Activated CD8-positive, alpha-beta memory T cell treated with anti-CD3 and anti-CD28 coated beads for 36 hours (primary cell): ENCODE measurements around the gene CCDC73. TPM values are rescaled to one million over a fixed set of nuclear protein-coding genes. Genes with fewer than 3 reads are reported as not detected.
"Not testable (repeated sequence)": the region's sequence is repeated elsewhere in the genome, so short reads cannot be mapped to it uniquely, and the experiment has no call there.

Source experiments
- CTCF ChIA-PET: fragments of 350-600 bp; sonication (Branson Sonifier 250); formaldehyde crosslinking; loops from one replicate; lab custom pipeline; 2021; ENCODE audit warnings: antibody characterized with exemption; lab: Charles Lee
- POLR2A ChIA-PET: fragments of 350-600 bp; sonication (Branson Sonifier 250); formaldehyde crosslinking; loops from one replicate; lab custom pipeline; 2021; ENCODE audit warnings: antibody characterized with exemption; lab: Charles Lee
- total RNA-seq, 2 experiments: library from RNA; stranded (reverse); gene quantifications; one replicate each; pipeline ENCODE4 v1.2.3, GENCODE V29; 2021

The CCDC73 gene
- total RNA-seq, 2 experiments from 2014 or later, result 0.04 TPM

DNA sequence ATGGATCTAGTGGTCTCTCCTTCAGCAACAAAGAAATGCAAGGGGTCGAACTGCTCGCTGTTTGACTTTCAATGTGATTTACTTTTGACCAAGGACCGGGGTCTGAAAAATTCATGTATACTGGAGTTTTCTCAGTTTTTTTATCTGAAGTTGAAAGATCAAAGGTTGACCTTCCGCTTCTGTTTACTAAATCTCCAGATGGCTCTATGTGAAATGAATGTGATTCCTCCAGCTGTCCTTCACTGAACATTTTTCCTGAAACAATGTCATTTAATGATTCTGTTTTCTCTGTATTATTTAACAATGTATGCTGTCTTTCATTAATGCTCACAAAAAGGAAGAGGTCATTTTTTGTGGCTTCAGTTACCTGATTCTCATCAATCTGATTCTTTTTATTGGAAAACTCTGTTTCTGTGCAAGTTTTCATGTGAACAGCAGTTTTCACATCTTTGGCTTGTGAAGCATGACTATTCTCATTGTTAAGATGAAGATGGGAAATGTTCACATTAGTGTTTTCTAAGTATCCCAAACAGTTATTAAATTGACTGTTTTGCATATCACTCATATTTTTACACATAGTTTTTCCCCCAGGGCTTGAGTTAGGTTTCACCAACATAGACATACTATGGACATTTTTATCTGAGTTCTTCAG is 180.8 kb downstream of the CCDC73 start:
- CTCF ChIA-PET, result no interaction called here
- POLR2A ChIA-PET, result no interaction called here

DNA sequence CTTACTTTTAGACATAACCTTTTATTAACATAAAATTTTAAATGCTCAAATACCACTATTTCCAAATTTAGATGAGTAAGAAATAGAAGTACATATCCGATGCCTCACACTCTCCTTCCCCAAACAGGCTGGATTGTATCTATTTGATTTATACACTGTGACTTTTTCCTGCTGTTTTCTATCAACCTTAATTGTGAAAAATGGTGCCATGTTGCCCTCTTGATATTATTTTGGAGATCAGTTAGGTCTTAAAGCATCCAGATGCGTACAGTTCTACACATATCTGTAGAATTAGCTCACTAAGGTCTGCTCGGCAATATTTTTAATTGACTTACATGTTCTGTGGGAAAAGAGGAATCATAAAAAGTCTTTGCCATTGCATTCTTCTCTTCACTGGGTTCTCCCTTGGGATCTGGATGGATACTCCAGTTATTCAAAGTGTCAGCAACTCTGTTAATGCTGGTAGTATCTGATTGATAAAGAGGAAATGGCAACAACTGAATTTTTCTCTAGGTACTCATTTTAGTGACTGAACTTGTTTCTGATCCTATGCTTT is 183.6 kb downstream of the CCDC73 start:
- ChIA-PET CTCF (no interaction called here), POLR2A (no interaction called here)

DNA sequence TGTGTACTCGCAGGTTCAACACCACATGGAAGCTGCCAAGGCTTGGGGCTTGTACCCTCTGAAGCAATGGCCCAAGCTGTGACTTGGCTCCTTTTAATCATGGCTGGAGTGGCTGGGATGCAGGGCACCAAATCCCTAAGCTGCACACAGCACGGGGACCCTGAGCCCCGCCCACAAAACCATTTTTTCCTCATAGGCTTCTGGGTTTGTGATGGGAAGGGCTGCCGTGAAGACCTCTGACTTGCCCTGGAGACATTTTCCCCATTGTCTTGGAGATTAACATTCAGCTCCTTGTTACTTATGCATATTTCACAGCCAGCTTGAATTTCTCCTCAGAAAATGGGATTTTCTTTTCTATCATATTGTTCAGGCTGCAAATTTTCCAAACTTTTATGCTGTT is 185.6 kb downstream of the CCDC73 start:
- POLR2A ChIA-PET, CTCF ChIA-PET: not testable (repeated sequence)

DNA sequence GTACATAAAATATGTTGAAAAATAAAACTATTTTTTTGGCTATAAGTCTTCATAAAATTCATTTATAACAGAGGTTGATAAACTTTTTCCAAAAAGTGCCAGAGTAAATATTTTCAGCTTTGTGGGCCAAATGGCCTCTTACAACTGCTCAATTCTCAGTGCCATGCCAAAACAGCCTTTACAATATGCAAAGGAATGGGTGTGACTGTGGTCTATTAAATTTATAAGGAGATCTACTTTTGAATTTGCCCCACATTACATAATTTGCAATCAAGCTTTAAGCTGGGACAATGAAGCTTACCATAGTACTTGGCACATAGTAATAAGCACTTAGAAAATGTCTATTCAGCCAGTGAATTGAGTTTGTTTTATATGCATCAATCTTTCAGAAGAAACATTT is 188.2 kb downstream of the CCDC73 start:
- ChIA-PET POLR2A (no interaction called here), CTCF (interaction anchor here (0.7 kb wide), 1 partner anchor 100 kb away, joined by 3 read pairs; no protein-coding TSS in a partner anchor)

DNA sequence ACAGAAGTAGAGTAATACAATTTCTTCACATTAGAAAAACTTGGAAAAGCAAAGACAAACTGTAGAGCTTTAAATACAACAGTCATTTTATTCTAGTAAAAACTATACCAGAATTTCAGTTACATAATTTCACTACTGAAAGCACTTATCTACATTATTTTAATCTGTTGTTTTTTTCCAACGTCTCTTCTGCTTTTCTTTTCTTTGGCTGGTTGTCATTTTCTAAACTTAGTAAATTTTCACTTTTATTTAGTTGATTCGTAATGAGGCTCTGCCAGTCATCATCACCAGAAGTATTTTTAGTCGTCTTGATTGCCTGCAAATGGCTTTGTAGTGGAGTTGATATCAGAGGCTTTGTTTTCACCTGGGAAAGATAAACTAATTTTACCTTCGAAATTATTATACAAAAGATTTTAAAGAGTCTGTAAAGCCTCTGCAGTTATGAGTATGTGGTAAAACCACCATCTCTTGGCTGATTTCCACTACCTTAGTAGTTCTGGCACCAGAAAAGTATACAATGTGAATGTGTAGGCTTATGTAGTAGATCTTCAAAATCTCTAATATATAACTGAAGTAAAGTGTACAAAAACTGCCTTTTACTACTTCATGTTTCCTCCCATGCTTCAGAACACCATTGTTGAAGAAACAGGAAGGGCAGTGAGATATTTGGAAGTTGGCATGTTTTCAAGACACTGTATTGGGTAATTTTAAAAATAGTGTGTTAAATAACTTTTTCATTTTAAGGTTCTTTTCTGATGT is 191.6 kb downstream of the CCDC73 start:
- ChIA-PET POLR2A (no interaction called here), CTCF (no interaction called here)

DNA sequence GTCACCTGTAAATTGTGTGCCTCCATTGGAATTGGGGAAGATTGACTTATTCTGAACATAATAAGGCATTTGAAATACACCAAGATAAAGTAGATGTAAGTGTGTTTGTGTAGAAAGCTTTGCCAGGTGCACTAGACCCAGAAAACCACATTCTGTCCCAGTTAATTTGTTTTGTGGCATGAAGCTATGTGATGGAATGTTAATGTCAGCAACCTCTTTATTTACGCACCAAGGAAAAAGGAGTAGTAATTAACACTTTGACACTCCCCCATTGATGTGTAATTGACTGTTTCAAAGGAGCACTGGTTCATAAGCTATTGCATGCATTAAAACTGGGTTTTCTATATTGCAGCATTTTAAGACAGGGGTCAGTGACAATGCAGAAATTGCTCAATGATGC is 196.5 kb downstream of the CCDC73 start:
- POLR2A ChIA-PET, result no interaction called here
- CTCF ChIA-PET, result no interaction called here

DNA sequence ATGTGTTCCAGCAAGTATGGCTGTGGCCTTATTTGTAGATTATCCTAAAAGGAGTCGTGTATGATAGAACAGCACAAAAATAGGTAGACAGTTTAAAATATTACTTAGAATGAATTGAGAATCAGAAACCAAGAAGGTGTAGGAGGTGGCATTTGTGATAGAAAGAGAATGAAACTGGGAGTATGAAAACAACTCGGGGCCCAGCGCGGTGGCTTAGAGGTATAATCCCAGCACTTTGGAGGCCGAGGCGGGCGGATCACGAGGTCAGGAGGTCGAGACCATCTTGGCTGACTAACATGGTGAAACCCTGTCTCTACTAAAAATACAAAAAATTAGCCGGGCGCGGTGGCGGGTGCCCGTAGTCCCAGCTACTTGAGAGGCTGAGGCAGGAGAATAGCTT is 198.3 kb downstream of the CCDC73 start:
- POLR2A ChIA-PET, CTCF ChIA-PET: not testable (repeated sequence)

DNA sequence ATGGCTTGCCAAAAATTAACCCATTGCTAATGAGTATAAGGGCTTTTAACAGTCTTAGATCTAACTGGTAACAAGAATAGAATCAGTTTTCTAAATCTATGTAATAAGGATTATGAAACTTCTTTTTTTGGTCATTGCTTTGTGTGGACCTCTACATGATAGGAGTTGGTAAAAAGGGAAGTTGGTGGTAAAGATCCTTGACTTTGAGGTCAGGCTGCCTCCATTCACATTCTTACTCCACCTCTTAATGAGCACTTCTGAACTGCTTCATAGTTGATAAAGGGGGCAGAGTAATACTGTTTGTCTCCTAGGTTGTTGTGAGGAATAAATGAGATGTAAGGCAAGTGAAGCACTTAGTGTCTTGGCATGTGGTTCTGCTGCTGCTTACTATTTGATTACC is 200.2 kb downstream of the CCDC73 start:
- CTCF ChIA-PET, result no interaction called here
- POLR2A ChIA-PET, result interaction anchor here (1.4 kb wide), 1 partner anchor 11 kb away, joined by 6 read pairs; the partner anchor contains the start of gene EIF3M

DNA sequence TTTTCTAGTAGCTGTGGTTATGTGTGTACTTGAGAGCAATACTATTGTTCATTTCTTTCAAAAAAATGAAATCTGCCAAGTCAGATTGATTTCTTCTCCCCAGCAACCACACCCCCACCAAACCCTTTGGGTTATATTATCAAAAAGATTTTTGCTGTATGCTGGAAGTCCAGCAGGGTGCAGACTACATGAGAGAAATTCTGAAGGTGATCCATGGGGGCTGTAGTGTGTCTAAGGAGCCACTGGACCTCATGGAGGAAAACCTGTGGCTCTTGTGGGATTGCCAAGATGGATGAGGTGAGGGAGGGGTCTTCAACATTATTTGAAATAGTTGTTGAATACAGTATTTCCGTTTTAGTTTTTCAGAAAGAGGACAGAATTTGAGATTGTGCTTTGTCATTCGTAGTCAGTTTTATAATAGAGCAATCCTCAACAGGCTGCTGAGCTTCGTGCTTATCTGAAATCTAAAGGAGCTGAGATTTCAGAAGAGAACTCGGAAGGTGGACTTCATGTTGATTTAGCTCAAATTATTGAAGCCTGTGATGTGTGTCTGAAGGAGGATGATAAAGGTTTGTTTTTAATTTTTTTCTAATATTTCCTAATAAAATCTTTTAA is 207.8 kb downstream of the CCDC73 start:
- ChIA-PET CTCF (no interaction called here), POLR2A (interaction anchor here (0.6 kb wide), 1 partner anchor 97 kb away, joined by 4 read pairs; no protein-coding TSS in a partner anchor)

DNA sequence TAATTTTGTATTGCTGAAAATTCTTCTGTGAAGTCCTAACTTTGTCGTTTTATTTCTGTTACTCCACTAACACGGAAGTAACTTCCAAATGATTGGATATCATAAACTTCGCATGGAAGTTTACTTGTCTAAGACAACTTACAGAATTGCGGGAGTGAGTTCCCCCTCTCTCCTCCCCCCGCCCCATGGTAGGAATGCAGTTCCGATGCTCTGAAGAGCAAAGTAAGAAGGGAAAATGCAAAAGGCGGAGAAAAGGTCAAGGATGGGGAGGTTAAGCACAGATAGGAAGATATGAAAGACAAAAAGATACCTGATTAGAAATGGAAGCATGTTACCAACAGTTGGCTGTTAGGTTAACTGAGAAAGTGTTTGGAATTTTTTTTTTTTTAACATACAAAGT is 209.5 kb downstream of the CCDC73 start:
- POLR2A ChIA-PET, result no interaction called here
- CTCF ChIA-PET, result interaction anchor here (0.7 kb wide), 1 partner anchor 1054 kb away, joined by 4 read pairs; no protein-coding TSS in a partner anchor

DNA sequence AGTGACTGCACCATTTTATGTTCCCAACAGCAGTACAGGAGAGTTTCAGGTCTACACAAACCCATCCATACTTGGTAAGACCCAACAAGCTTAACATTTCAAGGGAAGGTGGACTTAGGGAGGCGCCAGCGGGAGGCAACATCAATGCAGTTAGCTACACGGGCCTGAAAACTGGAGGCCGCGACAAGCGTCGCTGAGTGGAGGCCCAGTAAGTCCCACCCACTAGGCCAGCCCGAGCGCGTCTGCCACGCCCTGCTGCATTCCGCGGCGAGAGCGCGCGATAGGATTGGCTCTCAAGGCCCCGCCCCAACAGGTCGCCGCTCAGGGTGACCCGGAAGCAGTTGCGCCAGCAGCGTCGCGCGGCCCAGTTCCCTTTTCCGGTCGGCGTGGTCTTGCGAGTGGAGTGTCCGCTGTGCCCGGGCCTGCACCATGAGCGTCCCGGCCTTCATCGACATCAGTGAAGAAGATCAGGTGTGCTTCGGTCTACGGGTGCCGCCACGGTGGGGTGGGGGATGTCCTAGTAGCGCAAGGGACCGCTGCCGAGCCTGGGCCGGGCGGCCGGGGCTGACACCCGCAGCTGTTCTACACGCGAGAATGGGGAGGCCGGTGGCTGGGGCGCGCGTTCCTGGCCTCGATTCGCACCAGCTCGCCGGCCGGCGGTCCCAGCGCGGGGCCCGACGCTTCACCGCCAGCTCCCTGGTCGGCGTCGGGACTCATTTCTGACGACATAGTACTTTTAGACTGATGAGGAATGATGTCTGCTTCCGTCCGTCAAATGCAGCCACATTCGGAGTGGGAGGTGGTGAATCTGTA is 210.8 kb downstream of the CCDC73 start, which contains the start of gene EIF3M:
Gene EIF3M, plus strand, starts transcription at position 373 of the 813 bp plus-strand sequence. Its CDS starts 57 bp downstream, at position 430.
- CTCF ChIA-PET, result interaction anchor here (0.5 kb wide), 1 partner anchor 260 kb away, joined by 3 read pairs; no protein-coding TSS in a partner anchor
- POLR2A ChIA-PET, result interaction anchor here (0.5 to 0.9 kb wide), 2 partner anchors 11 to 248 kb away, joined by 6 read pairs; no protein-coding TSS in a partner anchor

DNA sequence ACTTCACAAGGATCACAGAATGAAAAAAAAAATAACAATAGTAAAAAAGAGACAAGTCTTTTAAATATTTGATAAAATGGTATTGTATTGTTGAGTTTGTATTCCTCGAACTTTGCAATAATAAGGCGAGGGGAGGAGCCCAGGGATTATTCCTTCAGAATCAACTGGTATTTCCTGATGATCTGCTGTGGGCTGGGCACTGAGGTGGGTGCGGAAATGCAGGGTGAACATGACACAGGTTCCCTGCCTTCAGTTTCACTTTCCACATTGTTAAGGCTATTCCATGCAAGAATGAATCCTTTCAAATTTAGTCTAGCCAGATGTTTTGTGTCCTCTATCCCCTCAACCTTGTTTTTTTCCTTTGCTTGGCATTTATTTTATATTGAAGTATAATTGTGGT is 212.9 kb downstream of the CCDC73 start:
- POLR2A ChIA-PET, result no interaction called here
- CTCF ChIA-PET, result no interaction called here

DNA sequence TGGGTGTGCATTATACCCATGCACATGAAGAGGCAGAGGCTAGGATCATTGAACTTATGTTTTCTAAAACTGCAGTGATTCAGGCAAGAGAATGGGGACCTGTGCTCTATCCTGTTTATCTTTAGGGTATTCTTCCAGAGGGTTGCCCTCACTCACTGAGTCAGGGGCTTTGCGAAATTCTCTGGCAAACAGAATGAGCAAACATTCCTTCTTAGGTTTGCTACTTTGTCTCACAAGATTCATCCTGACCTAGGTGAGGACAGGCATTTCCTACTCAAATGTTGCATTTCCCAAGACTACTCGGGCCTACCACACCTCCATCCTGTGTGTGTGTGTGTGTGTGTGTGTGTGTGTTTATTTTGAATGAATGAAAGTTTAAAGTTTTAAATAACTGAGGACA is 213.5 kb downstream of the CCDC73 start:
- POLR2A ChIA-PET, result no interaction called here
- CTCF ChIA-PET, result no interaction called here

DNA sequence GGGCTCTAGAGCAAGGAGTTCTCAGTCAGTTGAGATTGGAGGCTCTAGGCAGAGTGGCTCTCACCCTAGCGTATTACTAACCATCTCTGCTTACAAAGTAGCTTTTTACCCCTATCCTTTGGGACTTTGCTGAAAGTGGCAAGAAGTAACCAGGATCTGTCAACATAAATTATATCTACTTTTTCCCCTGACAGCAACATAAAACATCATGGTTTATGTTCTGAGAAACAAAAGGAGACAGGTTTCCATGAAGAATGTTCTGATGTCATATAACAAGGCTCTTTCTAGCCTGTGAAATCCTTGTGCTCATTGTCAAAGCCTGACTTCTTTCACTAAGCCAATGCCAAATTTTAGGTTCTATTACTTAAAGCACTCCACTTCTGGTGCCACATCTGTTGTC is 218.0 kb downstream of the CCDC73 start:
- CTCF ChIA-PET, result no interaction called here
- POLR2A ChIA-PET, result no interaction called here

DNA sequence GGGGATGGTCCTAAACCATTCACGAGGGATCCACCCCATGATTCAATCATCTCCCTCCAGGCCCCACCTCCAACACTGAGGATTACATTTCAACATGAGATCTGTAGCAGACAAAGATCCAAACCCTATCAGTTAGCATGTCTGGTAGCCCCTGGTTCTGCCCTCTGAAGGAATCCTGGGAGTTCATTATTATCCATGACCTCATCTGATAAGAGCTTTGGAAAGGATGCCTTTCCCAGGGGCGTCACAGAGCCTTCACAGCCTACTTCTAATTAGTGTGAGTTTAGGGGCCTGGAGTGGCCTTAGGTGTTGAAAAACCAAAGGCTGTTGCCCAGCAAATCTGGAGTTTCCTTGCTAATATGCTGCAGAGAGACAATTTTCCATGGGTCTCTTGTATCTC is 219.4 kb downstream of the CCDC73 start:
- CTCF ChIA-PET, result no interaction called here
- POLR2A ChIA-PET, result no interaction called here

DNA sequence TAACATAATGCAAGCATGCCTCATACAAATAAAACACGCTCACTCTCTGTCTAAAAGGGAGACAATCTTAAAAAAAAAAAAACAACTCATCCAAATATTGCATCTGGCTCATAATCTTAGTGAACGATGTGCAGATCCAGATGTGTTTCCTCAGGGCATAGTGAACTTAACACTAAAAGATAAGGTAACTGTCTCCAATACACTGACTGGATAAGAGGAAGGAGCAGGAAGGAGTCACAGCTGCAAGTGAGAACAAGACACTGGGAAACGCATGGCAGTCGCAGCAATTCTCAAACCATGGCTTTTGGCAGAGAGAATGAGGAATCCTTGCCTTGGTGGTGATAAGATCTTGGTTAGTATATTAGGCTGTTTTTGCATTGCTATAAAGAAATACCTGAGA is 220.0 kb downstream of the CCDC73 start:
- ChIA-PET CTCF (no interaction called here), POLR2A (no interaction called here)

DNA sequence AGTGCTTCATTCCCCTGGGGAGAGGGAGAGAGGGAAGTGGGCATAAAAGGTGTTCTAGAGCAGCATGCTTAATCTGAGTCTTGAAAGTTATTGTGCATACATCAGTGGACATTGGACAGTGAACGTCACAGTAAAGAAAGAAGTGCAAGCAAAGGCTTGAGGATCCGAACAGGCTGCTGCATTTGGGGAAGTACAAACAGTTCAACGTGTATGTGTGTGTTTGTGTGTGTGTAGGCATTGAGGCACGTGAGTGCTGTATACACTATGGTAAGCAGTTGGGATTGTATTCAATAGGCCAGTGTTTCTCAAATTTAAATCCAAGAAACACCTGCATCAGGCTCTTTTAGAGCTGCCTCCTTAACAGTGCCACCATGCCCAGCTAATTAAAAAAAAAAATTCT is 221.2 kb downstream of the CCDC73 start:
- ChIA-PET POLR2A (no interaction called here), CTCF (no interaction called here)

DNA sequence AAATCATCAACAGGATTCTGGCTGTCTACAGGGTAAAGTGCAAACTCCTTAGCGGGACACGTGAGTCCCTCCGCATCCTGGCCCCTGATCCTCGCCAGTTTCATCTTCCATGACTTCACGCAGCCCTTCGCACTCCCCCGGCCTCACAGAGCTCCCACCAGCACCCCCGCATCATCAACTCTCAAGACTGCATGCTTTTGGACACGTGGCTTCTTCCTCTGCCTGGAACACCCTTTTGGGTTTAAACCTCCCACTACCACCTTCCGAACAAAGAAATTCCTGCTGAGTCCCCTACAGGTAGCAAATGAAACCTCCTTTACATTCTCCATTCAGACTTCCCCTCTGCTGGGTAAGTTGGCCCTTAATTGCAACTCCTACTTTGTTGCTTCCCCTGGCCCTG is 223.4 kb downstream of the CCDC73 start:
- ChIA-PET POLR2A (no interaction called here), CTCF (no interaction called here)

DNA sequence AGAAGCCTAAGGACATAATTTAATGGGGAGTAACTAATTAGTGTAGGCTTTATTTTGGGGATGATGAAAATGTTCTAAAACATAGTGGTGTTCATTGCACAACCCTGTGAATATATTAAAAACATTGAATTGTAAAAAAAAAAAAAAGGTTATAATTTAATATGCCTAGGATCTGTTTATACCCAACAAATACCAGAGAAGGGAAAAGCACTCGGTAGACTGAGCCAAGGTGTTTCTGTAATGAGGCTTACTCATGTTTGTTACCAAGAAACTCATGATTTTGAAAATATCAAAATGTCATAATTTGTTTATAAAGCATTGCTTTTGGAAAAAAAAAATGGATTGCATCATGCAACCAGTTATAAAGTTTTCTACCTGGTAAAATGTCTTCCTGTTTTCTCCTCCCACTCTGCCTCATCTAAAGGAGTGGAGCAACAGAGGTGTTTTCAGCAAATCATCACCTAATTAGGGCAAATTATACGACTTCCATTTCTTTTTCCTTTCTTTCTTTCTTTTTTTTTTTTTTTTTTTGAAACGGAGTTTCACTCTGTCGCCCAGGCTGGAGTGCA is 225.1 kb downstream of the CCDC73 start:
- ChIA-PET POLR2A (no interaction called here), CTCF (no interaction called here)
